HEK293 (cell line): ENCODE measurements around the gene MED13L.
A peak's percentile ranks its signal among the peaks of the same experiment; 100 is the strongest.

ENCODE experiments used
- CTCF ChIA-PET: fragments of 350-600 bp; formaldehyde crosslinking; extraction: SDS; loops from one replicate; lab custom pipeline; 2021; ENCODE audit warnings: antibody characterized with exemption; lab: Yijun Ruan, JAX
- POLR2A ChIA-PET: fragments of 300-600 bp; formaldehyde crosslinking; extraction: SDS; loops from one replicate; lab custom pipeline; 2020; ENCODE audit warnings: antibody characterized with exemption, inconsistent platforms; lab: Yijun Ruan, JAX
- H3K27ac ChIP-seq: fragments of 200-500 bp; sonication (Bioruptor generic); 2 replicates; pipeline ENCODE4 v1.5.1; 2014; ENCODE audit warnings: low read depth, low read length, control low read depth, inconsistent platforms; ENCODE audit errors: extremely low read depth
- H3K36me3 ChIP-seq, 2 experiments: fragments of 200-500 bp in 1 of 2; sonication (Bioruptor generic) in 1 of 2; 1 replicate in 1 of 2; 2 replicates in 1 of 2; pipeline ENCODE4 v1.5.1; 2014 to 2017; ENCODE audit warnings: inconsistent platforms in 2 of 2, low read length in 2 of 2; ENCODE audit not compliant: control insufficient read depth in 2 of 2, insufficient read depth in 1 of 2
- H3K4me1 ChIP-seq: fragments of 200-500 bp; sonication (Bioruptor generic); 2 replicates; pipeline ENCODE4 v1.5.1; 2014; ENCODE audit warnings: mild to moderate bottlenecking, low read length, inconsistent platforms; ENCODE audit not compliant: control insufficient read depth, insufficient read depth
- H3K4me3 ChIP-seq: 2 replicates; pipeline ENCODE4 v1.5.1; 2011; ENCODE audit warnings: low read depth, mild to moderate bottlenecking, control low read depth, low read length, moderate library complexity
- H3K9me3 ChIP-seq: fragments of 200-500 bp; sonication (Bioruptor generic); 2 replicates; pipeline ENCODE4 v1.5.1; 2014; ENCODE audit warnings: low read depth, low read length, inconsistent platforms; ENCODE audit not compliant: control insufficient read depth, insufficient read depth
- KLF16 ChIP-seq: fragments of 450-650 bp; formaldehyde crosslinking; IDR thresholded peaks from 2 replicates; pipeline ENCODE4 v1.5.1; 2017; ENCODE audit warnings: missing biosample characterization, missing genetic modification characterization
- SP2 ChIP-seq: fragments of 450-650 bp; formaldehyde crosslinking; IDR thresholded peaks from 2 replicates; pipeline ENCODE4 v1.5.1; 2016; ENCODE audit warnings: missing biosample characterization, missing genetic modification characterization
- ZBTB20 ChIP-seq: fragments of 450-650 bp; formaldehyde crosslinking; IDR thresholded peaks from 2 replicates; pipeline ENCODE4 v1.5.1; 2016; ENCODE audit warnings: missing biosample characterization, missing genetic modification characterization
- ZNF133 ChIP-seq: fragments of 450-650 bp; formaldehyde crosslinking; IDR thresholded peaks from 2 replicates; pipeline ENCODE4 v1.5.1; 2016; ENCODE audit warnings: missing biosample characterization, missing genetic modification characterization
- ZNF138 ChIP-seq: fragments of 450-650 bp; formaldehyde crosslinking; IDR thresholded peaks from 2 replicates; pipeline ENCODE4 v1.5.1; 2016; ENCODE audit warnings: missing biosample characterization, missing genetic modification characterization, borderline replicate concordance
- ZNF394 ChIP-seq: fragments of 450-650 bp; formaldehyde crosslinking; IDR thresholded peaks from 2 replicates; pipeline ENCODE4 v1.5.1; 2016; ENCODE audit warnings: missing biosample characterization, missing genetic modification characterization, mild to moderate bottlenecking, moderate library complexity, borderline replicate concordance
- ZNF514 ChIP-seq: fragments of 450-650 bp; formaldehyde crosslinking; IDR thresholded peaks from 2 replicates; pipeline ENCODE4 v1.5.1; 2016; ENCODE audit warnings: missing biosample characterization, missing genetic modification characterization
- ZNF555 ChIP-seq: fragments of 450-650 bp; formaldehyde crosslinking; conservative IDR thresholded peaks from 2 replicates; pipeline ENCODE4 v1.5.1; 2017; ENCODE audit warnings: missing biosample characterization, mild to moderate bottlenecking, missing genetic modification characterization, inconsistent platforms
- ZNF560 ChIP-seq: fragments of 450-650 bp; formaldehyde crosslinking; IDR thresholded peaks from 2 replicates; pipeline ENCODE4 v1.5.1; 2017; ENCODE audit warnings: missing biosample characterization, missing genetic modification characterization, borderline replicate concordance
- ZNF600 ChIP-seq: fragments of 450-650 bp; formaldehyde crosslinking; IDR thresholded peaks from 2 replicates; pipeline ENCODE4 v1.5.1; 2016; ENCODE audit warnings: missing biosample characterization, missing genetic modification characterization
- ZNF624 ChIP-seq: fragments of 450-650 bp; formaldehyde crosslinking; IDR thresholded peaks from 2 replicates; pipeline ENCODE4 v1.5.1; 2017; ENCODE audit warnings: missing biosample characterization, missing genetic modification characterization
- ZNF777 ChIP-seq: fragments of 450-650 bp; formaldehyde crosslinking; IDR thresholded peaks from 2 replicates; pipeline ENCODE4 v1.5.1; 2017; ENCODE audit warnings: missing biosample characterization, missing genetic modification characterization, borderline replicate concordance
- ZSCAN30 ChIP-seq: fragments of 450-650 bp; IDR thresholded peaks from 2 replicates; pipeline ENCODE4 v1.5.1; 2018; ENCODE audit warnings: missing biosample characterization, mild to moderate bottlenecking, missing genetic modification characterization, moderate library complexity
- TF ChIP-seq, protein P1 (sequence below): fragments of 450-650 bp; formaldehyde crosslinking; IDR thresholded peaks from 2 replicates; pipeline ENCODE4 v1.5.1; 2016; ENCODE audit warnings: missing biosample characterization, missing genetic modification characterization
- TF ChIP-seq, protein P2 (sequence below): IDR thresholded peaks from 2 replicates; pipeline ENCODE4 v1.6.1; 2011; ENCODE audit warnings: mild to moderate bottlenecking, low read depth, low read length, borderline replicate concordance
- TF ChIP-seq, protein P3 (sequence below): fragments of 450-650 bp; formaldehyde crosslinking; IDR thresholded peaks from 2 replicates; pipeline ENCODE4 v1.5.1; 2017; ENCODE audit warnings: missing biosample characterization, mild to moderate bottlenecking, missing genetic modification characterization, moderate library complexity
- TF ChIP-seq, protein P4 (sequence below): fragments of 450-650 bp; formaldehyde crosslinking; IDR thresholded peaks from 2 replicates; pipeline ENCODE4 v1.5.1; 2016; ENCODE audit warnings: missing biosample characterization, missing genetic modification characterization, borderline replicate concordance
- TF ChIP-seq, protein P5 (sequence below): fragments of 450-650 bp; formaldehyde crosslinking; IDR thresholded peaks from 2 replicates; pipeline ENCODE4 v1.5.1; 2016; ENCODE audit warnings: missing biosample characterization, missing genetic modification characterization
- TF ChIP-seq, protein P6 (sequence below): fragments of 450-650 bp; formaldehyde crosslinking; IDR thresholded peaks from 2 replicates; pipeline ENCODE4 v1.5.1; 2017; ENCODE audit warnings: missing biosample characterization, missing genetic modification characterization
- TF ChIP-seq, protein P7 (sequence below): fragments of 450-650 bp; formaldehyde crosslinking; IDR thresholded peaks from 2 replicates; pipeline ENCODE4 v1.5.1; 2016; ENCODE audit warnings: missing biosample characterization, missing genetic modification characterization
- TF ChIP-seq, protein P8 (sequence below): fragments of 450-650 bp; formaldehyde crosslinking; IDR thresholded peaks from 2 replicates; pipeline ENCODE4 v1.5.1; 2016; ENCODE audit warnings: missing biosample characterization, missing genetic modification characterization

Gene MED13L

DNA sequence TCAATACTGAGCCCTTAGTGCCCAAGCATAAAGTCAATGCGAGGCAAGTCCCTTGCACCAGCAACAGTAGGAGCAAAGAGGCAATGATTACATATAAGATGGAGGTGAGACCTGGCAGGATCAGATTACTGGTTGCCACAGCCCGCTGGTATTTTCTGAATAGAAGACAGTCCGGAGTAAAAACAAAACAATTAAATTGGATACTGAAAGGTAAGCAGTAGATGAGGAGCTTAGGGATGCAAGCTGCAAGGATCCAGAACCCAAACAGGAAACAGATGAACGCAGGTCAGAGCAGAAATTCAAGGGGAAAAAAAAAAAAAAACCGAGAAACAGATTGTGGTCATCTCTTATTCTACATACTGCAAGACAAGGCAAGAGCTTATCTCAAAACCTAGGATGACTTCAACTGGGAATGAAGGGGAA is 119.6 kb downstream of the MED13L start (continued):
- TF ChIP-seq, protein P1, sequence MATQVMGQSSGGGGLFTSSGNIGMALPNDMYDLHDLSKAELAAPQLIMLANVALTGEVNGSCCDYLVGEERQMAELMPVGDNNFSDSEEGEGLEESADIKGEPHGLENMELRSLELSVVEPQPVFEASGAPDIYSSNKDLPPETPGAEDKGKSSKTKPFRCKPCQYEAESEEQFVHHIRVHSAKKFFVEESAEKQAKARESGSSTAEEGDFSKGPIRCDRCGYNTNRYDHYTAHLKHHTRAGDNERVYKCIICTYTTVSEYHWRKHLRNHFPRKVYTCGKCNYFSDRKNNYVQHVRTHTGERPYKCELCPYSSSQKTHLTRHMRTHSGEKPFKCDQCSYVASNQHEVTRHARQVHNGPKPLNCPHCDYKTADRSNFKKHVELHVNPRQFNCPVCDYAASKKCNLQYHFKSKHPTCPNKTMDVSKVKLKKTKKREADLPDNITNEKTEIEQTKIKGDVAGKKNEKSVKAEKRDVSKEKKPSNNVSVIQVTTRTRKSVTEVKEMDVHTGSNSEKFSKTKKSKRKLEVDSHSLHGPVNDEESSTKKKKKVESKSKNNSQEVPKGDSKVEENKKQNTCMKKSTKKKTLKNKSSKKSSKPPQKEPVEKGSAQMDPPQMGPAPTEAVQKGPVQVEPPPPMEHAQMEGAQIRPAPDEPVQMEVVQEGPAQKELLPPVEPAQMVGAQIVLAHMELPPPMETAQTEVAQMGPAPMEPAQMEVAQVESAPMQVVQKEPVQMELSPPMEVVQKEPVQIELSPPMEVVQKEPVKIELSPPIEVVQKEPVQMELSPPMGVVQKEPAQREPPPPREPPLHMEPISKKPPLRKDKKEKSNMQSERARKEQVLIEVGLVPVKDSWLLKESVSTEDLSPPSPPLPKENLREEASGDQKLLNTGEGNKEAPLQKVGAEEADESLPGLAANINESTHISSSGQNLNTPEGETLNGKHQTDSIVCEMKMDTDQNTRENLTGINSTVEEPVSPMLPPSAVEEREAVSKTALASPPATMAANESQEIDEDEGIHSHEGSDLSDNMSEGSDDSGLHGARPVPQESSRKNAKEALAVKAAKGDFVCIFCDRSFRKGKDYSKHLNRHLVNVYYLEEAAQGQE (tag by site-specific recombination) = no peak
- TF ChIP-seq, protein P2, sequence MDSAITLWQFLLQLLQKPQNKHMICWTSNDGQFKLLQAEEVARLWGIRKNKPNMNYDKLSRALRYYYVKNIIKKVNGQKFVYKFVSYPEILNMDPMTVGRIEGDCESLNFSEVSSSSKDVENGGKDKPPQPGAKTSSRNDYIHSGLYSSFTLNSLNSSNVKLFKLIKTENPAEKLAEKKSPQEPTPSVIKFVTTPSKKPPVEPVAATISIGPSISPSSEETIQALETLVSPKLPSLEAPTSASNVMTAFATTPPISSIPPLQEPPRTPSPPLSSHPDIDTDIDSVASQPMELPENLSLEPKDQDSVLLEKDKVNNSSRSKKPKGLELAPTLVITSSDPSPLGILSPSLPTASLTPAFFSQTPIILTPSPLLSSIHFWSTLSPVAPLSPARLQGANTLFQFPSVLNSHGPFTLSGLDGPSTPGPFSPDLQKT = no peak
- TF ChIP-seq ZNF394 (tag by site-specific recombination) (no peak), ZNF624 (no peak), ZNF514 (tag by site-specific recombination) (no peak), ZNF777 (tag by site-specific recombination) (no peak), KLF16 (tag by site-specific recombination) (no peak), ZBTB20 (tag by site-specific recombination) (no peak), SP2 (tag by site-specific recombination) (no peak), ZNF560 (tag by site-specific recombination) (no peak)
- TF ChIP-seq, protein P3, sequence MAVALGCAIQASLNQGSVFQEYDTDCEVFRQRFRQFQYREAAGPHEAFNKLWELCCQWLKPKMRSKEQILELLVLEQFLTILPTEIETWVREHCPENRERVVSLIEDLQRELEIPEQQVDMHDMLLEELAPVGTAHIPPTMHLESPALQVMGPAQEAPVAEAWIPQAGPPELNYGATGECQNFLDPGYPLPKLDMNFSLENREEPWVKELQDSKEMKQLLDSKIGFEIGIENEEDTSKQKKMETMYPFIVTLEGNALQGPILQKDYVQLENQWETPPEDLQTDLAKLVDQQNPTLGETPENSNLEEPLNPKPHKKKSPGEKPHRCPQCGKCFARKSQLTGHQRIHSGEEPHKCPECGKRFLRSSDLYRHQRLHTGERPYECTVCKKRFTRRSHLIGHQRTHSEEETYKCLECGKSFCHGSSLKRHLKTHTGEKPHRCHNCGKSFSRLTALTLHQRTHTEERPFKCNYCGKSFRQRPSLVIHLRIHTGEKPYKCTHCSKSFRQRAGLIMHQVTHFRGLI (tag by site-specific recombination) = no peak
- TF ChIP-seq, protein P4, sequence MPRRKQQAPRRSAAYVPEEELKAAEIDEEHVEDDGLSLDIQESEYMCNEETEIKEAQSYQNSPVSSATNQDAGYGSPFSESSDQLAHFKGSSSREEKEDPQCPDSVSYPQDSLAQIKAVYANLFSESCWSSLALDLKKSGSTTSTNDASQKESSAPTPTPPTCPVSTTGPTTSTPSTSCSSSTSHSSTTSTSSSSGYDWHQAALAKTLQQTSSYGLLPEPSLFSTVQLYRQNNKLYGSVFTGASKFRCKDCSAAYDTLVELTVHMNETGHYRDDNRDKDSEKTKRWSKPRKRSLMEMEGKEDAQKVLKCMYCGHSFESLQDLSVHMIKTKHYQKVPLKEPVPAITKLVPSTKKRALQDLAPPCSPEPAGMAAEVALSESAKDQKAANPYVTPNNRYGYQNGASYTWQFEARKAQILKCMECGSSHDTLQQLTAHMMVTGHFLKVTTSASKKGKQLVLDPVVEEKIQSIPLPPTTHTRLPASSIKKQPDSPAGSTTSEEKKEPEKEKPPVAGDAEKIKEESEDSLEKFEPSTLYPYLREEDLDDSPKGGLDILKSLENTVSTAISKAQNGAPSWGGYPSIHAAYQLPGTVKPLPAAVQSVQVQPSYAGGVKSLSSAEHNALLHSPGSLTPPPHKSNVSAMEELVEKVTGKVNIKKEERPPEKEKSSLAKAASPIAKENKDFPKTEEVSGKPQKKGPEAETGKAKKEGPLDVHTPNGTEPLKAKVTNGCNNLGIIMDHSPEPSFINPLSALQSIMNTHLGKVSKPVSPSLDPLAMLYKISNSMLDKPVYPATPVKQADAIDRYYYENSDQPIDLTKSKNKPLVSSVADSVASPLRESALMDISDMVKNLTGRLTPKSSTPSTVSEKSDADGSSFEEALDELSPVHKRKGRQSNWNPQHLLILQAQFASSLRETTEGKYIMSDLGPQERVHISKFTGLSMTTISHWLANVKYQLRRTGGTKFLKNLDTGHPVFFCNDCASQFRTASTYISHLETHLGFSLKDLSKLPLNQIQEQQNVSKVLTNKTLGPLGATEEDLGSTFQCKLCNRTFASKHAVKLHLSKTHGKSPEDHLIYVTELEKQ (tag by site-specific recombination) = no peak
- TF ChIP-seq, protein P5, sequence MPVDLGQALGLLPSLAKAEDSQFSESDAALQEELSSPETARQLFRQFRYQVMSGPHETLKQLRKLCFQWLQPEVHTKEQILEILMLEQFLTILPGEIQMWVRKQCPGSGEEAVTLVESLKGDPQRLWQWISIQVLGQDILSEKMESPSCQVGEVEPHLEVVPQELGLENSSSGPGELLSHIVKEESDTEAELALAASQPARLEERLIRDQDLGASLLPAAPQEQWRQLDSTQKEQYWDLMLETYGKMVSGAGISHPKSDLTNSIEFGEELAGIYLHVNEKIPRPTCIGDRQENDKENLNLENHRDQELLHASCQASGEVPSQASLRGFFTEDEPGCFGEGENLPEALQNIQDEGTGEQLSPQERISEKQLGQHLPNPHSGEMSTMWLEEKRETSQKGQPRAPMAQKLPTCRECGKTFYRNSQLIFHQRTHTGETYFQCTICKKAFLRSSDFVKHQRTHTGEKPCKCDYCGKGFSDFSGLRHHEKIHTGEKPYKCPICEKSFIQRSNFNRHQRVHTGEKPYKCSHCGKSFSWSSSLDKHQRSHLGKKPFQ (tag by site-specific recombination) = no peak

DNA sequence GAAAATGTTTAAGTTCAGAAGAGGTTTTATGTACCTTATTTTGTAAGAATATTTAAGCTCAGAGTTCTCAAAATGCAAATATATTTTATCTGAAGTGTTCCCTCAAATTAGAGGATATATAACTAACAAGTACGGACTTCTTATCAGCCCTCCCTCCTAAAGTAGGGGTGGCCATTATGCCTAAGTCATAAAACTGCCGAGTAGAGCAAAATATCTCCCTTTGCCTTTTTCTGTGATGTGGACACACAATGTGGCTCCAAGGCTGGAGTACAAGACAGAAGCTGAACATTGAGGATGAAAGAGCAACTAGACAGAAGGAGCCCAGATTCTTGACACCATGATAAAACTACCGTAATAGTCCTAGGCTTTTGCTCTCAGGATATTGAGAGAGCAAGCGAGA is 120.9 kb downstream of the MED13L start:
- ChIA-PET POLR2A (interaction anchor here (0.5 kb wide), 1 partner anchor 455 kb away, joined by 3 read pairs; no protein-coding TSS in a partner anchor), CTCF (no interaction called here)
- TF ChIP-seq ZNF133 (tag by site-specific recombination) (no peak), ZNF138 (tag by site-specific recombination) (no peak), ZSCAN30 (tag by site-specific recombination) (no peak), ZNF600 (tag by site-specific recombination) (0 out of 2 replicates have a peak, but pooled peaks have one; percentile 10), ZNF555 (no peak)
- TF ChIP-seq, protein P6, sequence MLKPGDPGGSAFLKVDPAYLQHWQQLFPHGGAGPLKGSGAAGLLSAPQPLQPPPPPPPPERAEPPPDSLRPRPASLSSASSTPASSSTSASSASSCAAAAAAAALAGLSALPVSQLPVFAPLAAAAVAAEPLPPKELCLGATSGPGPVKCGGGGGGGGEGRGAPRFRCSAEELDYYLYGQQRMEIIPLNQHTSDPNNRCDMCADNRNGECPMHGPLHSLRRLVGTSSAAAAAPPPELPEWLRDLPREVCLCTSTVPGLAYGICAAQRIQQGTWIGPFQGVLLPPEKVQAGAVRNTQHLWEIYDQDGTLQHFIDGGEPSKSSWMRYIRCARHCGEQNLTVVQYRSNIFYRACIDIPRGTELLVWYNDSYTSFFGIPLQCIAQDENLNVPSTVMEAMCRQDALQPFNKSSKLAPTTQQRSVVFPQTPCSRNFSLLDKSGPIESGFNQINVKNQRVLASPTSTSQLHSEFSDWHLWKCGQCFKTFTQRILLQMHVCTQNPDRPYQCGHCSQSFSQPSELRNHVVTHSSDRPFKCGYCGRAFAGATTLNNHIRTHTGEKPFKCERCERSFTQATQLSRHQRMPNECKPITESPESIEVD (tag by site-specific recombination) = peak; percentile 28
- TF ChIP-seq, protein P7, sequence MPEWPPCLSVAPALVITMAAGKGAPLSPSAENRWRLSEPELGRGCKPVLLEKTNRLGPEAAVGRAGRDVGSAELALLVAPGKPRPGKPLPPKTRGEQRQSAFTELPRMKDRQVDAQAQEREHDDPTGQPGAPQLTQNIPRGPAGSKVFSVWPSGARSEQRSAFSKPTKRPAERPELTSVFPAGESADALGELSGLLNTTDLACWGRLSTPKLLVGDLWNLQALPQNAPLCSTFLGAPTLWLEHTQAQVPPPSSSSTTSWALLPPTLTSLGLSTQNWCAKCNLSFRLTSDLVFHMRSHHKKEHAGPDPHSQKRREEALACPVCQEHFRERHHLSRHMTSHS (tag by site-specific recombination) = no peak
- TF ChIP-seq, protein P8, sequence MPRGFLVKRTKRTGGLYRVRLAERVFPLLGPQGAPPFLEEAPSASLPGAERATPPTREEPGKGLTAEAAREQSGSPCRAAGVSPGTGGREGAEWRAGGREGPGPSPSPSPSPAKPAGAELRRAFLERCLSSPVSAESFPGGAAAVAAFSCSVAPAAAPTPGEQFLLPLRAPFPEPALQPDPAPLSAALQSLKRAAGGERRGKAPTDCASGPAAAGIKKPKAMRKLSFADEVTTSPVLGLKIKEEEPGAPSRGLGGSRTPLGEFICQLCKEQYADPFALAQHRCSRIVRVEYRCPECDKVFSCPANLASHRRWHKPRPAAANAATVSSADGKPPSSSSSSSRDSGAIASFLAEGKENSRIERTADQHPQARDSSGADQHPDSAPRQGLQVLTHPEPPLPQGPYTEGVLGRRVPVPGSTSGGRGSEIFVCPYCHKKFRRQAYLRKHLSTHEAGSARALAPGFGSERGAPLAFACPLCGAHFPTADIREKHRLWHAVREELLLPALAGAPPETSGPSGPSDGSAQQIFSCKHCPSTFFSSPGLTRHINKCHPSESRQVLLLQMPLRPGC = no peak

More for the DNA sequence above, 120.9 kb downstream of the MED13L start:
- Histone ChIP-seq H3K36me3 (no peaks in the 10 kb centered on the region), H3K9me3 (no peaks in the 10 kb centered on the region), H3K27ac (no peak overlapping the region), H3K4me3 (no peak overlapping the region), H3K4me1 (peaks cover 63% of the 10 kb centered on the region)
